Kidney glomerular epithelial cell (primary cell): ENCODE measurements around the gene NBPF9.
"Not testable (repeated sequence)": the region's sequence is repeated elsewhere in the genome, so short reads cannot be mapped to it uniquely, and the experiment has no call there.

ENCODE experiments used
- DNase-seq: peaks from one replicate; lab custom pipeline; 2025; lab: John Stamatoyannopoulos, UW

NBPF9 gene

DNA sequence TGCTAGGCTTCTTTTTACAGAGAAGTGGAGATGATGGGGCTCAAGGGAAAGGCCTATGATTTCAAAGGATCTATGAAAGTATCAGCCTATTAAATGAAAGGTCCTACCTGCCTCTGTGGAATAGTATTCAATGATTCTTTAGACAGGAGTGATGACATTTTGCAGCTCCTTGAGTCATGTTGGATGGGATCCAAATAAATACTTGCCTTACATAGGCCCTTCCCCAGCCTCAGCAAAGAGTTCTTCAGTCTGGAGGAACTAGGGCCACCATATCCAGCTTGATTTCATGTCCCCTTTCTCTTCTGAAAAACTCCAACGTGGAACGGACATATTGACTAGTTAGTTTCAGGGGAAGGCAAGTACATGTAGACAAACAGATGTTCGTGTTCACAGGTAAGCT lies 87.8 kb downstream of the NBPF9 start:
- DNase-seq: not testable (repeated sequence)

DNA sequence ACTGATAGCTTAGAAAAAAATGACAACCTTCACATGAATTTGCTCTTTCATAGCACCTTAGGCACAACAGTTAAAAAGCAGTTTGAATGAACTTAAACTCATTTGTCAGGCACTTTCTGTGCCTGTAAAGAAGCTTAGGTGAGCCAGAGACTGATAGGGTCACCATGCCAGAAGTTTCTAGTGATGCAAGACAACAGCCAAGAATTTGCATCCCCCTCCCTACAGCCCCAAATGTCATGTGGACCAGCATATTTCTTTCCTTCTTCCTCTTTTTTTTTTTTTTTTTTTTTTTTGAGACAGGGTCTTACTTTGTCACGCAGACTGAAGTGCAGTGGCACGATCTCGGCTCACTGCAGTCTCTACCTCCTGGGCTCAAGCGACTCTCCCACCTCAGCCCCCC lies 89.8 kb downstream of the NBPF9 start:
- not testable (repeated sequence) for DNase-seq

DNA sequence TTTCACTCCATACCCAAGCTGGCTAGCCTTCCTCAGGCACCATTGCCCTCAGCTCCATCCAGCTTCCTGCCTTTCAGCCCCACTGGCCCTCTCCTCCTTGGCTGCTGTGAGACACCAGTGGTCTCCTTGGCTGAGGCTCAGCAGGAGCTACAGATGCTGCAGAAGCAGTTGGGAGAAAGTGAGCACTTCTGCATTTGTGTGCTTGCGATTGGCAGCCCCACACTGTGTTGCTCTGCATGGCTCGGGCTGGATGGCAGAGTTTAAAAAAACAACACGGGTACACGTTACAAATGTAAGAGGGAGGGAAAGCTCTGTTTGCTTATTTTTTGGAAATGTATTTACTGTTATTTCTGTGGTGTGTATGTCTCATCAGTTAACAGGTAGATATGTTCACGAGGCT lies 90.8 kb downstream of the NBPF9 start:
- DNase-seq: not testable (repeated sequence)

DNA sequence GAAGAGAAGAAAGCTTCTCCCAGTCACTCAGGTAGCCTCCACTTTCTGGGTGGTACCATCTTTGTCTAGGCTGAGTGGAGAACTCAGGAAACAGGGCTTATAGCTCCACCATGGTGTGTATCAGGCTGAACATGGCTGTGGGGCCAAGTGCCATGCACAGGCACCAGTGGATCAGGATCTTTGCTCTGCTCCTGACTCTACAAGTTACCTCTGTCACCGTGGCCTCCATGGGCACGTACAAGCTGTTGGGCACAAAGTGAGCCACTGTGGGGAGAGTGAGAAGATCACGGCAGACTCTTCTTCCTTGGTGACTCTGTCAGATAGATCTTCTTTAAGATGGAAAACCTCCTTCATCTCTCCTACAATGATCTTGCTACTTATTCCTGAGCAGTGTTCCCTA lies 93.6 kb downstream of the NBPF9 start:
- DNase-seq: not testable (repeated sequence)

DNA sequence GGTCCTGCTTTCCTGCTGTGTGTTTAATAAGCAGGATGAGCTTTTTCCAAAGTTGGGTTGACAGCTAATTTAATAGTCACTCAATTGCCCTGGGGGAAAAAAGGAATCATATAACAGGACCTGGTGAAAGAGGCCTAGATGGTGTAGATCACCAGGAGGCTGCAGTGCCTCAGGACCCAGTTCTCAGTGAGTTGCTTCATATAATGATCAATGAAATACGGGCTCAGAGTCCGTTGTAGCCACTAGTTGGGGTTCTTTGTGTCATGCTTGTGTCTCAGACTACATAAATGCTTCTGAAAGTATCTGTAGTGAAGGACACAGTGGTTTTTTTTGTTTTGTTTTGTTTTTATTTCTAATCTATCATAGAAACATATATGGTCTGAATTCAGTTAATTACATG lies 94.6 kb downstream of the NBPF9 start:
- DNase-seq: not testable (repeated sequence)

DNA sequence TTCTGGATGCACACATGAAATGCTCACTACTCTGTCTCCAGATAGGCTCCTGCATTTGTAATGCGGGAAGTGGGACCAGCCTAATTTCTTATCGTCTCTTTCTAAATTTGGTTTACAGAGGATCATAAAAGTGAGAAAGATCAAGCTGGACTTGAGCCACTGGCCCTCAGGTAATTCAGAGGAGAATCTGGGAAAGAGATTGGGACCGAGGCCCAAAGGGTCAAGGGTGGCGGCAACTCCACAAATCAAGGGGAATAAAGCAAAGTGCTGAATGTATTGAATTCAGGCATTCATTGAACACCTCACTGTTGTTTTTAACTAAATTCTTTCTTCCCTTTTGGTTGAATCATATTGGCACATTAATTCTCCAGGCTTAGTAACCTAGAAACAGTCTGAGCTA lies 95.0 kb downstream of the NBPF9 start:
- DNase-seq: not testable (repeated sequence)
